CD1c-positive myeloid dendritic cell (primary cell): ENCODE measurements around the gene CLIP3.

Experiments used
- DNase-seq: peaks from one replicate; pipeline ENCODE4 v3.0.0-alpha.2; 2016; ENCODE audit errors: extremely low spot score

The CLIP3 gene

DNA sequence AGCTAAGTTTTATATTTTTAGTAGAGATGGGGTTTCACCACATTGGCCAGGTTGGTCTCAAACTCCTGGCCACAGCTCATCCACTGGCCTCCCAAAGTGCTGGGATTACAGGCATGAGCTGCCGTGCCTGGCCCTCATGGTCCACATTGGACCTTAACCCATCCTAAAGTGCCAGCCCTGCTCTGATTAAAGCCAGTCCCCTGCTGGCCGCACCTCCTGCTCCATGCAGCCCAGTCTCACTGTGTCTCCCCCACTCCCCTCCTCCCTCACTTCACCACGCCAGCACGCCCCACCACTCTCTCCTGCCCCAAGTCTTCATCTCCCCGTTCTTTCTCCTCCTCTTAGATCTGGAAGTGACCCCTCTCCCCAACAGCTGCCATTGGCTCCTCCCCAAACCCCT lies 54.4 kb downstream of the CLIP3 start:
- no peak for DNase-seq

DNA sequence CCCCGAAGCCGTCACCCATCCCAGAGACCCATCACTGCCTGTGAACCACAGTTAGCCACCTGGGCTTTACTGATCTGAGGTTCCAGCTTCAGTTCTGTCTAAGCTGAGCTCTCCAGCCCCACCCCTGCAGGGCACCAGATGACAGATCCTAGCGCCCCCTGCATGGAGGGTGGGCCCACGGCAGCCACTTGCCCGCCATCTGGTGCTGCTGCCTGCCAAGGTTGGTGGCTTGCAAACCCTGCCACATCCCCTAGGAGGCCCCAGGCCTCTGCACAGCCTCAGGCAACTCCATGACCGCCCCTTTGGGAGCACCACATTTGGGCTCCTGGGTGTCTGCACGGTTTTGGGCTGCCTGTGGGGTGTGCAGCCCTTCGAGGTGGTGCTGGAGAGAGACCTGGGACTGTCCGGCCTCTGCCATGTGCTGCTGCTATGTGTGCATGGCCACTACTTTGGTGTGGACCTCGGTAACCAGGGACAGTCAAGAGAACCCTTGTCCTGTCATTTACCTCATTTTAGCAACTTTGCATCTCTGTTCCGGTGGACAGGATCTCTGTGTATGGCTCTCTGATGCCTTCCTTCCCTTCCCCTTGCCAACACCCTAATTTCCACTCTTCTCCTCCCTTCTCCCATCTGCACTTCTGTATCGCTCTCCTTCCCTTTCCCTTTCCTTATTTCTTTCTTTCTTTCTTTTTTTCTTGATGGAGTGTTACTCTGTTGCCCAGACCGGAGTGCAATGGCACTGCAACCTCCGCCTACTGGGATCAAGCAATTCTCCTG lies 55.0 kb downstream of the CLIP3 start:
- peak; percentile 40 for DNase-seq

DNA sequence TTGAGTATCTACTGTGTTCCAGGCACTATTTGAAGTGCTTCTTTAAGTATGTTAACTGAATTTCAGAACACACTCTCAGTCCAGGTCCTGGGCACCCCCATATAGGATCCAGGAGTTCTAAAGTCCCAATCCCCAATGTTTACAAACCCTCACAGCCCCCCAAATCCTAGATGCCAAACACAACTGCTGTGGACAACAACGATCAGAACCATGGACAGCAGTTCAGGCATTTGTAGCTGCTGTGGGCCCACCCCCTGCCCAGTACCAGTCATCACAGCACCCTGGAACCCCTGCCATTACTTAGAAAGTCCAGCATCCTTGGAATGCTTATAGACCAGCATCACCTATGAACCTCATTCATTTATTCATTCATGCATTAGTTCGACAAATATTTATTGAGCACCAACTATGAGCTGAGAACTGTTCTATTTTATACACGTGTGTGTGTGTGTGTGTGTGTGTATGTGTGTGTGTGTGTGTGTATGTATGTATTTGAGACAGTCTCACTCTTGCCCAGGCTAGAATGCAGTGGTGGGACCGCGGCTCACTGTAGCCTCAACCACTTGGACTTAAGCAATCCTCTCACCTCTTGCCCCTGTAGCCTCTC lies 57.0 kb downstream of the CLIP3 start:
- DNase-seq: peak; percentile 14

DNA sequence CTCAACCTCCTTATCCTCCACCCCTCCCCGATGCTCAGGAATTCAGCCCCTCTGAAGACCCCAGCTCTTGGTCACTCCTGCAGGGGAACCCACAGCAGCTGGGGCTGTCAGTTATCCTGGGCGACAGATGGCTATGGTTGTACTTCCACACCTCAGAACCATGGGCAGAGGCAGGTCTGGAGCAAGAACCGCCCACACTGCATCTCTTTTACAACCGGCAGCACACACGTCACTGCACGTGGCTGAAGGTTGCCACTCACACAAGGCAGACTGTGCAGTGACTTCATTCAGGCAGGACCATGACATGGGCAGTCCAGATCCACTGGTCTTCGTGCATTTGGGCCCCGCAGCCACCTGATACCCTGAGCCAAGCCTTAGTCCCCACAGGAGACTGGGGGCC lies 59.2 kb downstream of the CLIP3 start:
- DNase-seq: peak; percentile 54

DNA sequence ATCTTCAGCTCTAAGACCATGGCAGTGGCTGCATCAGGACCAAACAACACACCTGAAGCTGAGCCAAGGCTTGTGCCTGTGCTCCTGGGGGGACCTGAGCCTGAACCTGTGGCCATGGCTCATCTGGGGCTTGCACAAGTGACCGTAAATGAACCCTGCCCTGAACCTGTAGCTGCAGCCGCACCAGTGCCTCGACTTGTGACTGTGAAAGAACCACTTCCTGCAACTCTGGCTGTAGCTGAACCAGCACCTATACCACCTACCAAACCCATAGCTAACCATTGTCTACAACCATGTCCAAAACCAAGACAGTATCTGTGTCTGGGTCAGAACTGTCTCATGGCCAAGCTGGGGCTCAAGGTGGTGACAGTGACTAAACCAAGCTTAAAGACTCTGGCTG lies 65.9 kb downstream of the CLIP3 start:
- DNase-seq: no peak
